Lung microvascular endothelial cell (primary cell): ENCODE data around the gene PPIB. TPM values are rescaled to one million over a fixed set of nuclear protein-coding genes. Genes with fewer than 3 reads are reported as not detected.
A peak's percentile ranks its signal among the peaks of the same experiment; 100 is the strongest.
"Not testable (repeated sequence)": the region's sequence is repeated elsewhere in the genome, so short reads cannot be mapped to it uniquely, and the experiment has no call there.

ENCODE experiments used
- DNase-seq, 2 donors: peaks; one replicate each; pipeline versions ENCODE4 v3.0.0 to v3.0.0-alpha.2; 2010; ENCODE audit warnings: low read depth in 2 of 2
- total RNA-seq: library from RNA; depleted of rRNA; stranded (reverse); fragments of >200 nt; gene quantifications from 2 replicates; pipeline ENCODE4 v1.2.1, GENCODE V29; 2014

The PPIB gene
- total RNA-seq, 1 donor from 2014 or later = 623 TPM

DNA sequence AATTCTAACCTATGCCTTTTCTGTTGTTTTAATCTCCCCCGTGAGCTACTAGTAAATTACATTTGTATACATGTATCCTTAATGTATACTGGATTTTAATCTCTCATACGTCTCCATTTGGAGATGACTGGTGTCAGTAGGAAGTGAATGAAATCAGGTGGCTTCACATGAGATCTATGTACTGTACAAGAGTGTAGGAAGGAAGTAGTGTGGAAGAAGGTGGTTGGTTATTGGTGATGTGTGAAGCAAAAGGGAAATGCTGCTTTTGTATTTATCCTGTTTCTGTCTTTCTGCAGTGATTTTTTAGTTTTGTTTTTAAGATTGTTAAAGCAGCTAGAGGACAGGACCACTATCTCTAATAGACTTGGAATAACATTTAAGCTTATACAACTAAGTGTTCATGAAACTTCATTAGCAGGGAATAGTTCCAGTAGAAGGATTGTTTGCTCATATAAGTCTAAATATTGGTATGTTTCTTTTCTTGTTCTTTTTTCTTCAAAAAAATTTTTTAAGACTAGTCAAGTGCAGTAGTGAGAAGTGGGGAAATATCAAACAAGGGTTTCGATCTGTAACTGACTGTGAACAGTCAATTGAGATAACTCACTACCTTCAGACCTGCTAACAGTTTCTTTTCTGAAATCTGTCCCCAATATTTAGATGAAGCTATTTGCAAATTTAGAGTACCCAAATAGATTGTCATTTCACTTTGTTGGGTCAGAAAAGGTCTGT is 51.7 kb downstream of the PPIB start:
- DNase-seq = peak; percentile 22 to 52

DNA sequence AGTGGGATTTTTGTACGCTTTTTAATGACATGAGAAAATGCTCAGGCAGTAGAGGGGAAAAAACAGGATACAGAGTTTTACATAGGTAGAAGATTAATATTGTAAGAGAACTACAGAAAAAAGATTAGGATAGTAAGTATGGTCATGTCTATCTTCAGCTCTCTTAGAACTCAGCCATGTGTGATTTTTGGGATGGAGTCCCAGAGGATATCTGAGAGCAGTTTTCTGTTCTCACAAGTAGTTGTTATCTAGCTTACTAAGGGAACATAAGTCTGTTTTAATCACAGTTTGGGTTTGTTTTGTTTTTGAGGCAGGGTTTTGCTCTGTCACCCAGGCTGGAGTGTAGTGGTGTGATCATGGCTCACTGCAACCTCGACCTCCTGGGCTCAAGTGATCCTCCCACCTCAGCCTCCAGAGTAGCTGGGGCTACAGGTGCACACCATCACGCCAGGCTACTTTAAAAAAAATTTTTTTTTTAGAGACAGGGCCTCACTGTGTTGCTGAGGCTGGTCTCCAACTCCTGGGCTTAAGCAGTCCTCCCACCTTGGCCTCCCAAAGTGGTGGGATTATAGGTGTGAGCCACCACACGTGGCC is 52.6 kb downstream of the PPIB start:
- DNase-seq = not testable (repeated sequence)

DNA sequence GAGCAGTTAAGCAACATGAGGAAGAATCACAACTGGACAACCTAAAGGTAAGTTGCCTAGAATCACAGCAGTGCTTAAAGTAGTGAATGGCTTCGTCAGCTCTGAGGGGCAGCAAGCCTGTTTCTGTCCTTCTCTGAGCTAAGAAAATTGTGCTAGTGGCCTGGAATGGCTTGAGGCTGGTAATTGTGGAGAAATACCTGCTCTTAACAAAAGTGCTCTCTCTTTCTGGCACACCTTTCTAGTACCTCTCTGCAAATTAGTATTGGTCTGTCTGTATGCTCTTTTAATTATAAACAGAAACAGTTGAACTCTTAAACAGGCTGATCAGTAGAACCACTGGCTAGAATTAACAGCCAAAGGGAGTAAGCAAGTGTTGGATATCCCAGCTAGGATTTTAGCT is 55.5 kb downstream of the PPIB start:
- no peak for DNase-seq

Other genes starting within 250 kb of the PPIB start
- gene DAPK2, start 116.5 kb downstream of the PPIB start, total RNA-seq = 7.2 and 13.5 TPM in 2 replicates
- gene CIAO2A, start 69.2 kb downstream of the PPIB start, total RNA-seq = 30.2 and 47.9 TPM in 2 replicates
- 24.6 and 32.5 TPM in 2 replicates for gene SNX1, start 67.0 kb downstream of the PPIB start, total RNA-seq
- under 0.01 and 0.20 TPM in 2 replicates for gene SNX22, start 11.3 kb downstream of the PPIB start, total RNA-seq
- 15.0 and 16.1 TPM in 2 replicates for gene CSNK1G1, start 193.2 kb upstream of the PPIB start, total RNA-seq
- gene PCLAF, start 218.4 kb upstream of the PPIB start, total RNA-seq = 4.8 and 21.1 TPM in 2 replicates
- gene TRIP4, start 224.8 kb upstream of the PPIB start, total RNA-seq = 7.0 and 10.1 TPM in 2 replicates